ENCODE data around the gene IRGC.
"Not testable (repeated sequence)": the region's sequence is repeated elsewhere in the genome, so short reads cannot be mapped to it uniquely, and the experiment has no call there.

The IRGC gene, protein sequence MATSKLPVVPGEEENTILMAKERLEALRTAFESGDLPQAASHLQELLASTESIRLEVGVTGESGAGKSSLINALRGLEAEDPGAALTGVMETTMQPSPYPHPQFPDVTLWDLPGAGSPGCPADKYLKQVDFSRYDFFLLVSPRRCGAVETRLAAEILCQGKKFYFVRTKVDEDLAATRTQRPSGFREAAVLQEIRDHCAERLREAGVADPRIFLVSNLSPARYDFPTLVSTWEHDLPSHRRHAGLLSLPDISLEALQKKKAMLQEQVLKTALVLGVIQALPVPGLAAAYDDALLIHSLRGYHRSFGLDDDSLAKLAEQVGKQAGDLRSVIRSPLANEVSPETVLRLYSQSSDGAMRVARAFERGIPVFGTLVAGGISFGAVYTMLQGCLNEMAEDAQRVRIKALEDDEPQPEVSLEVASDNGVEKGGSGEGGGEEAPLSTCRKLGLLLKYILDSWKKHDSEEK
- total RNA-seq: 0 reads per million in 2 experiments

- no peak for DNase-seq (ENCODE audit: low read depth)
Observed at GRCh38 chr19:43715776-43716175, at the start of gene IRGC. TSS of gene IRGC (plus strand) at chr19:43716076. CDS start at chr19:43718559, 2,483 bp downstream.

- DNase-seq (ENCODE audit: low read depth): no peak
Observed at GRCh38 chr19:43667126-43667875, 48.6 kb upstream of the IRGC start.

DNA sequence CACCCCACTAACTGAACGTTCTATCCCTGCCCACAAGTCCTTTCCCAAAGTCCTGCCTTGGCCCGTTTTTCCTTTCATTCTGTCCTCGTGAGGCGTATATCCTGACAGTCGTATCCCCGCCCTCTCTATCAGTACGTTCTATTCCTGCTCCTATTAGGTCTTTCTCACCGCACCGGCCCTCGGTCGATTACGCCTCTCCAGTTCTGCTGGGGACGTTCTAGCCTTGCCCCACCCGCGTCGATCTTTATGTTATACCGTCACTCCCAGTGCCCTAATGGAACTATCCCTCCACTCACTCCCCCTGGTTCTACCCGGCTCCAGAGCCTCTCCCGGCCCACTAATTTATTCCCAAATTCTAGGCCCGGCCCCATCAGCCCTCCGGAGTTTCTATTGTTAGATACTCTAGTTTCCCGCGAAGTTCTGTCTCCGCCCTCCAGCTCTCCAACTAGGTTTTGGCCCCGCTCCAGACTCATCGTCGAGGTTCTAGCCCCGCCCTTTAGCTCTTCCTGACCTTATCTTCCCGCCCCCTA is 47.9 kb upstream of the IRGC start:
- no peak for DNase-seq (ENCODE audit: low read depth)

DNA sequence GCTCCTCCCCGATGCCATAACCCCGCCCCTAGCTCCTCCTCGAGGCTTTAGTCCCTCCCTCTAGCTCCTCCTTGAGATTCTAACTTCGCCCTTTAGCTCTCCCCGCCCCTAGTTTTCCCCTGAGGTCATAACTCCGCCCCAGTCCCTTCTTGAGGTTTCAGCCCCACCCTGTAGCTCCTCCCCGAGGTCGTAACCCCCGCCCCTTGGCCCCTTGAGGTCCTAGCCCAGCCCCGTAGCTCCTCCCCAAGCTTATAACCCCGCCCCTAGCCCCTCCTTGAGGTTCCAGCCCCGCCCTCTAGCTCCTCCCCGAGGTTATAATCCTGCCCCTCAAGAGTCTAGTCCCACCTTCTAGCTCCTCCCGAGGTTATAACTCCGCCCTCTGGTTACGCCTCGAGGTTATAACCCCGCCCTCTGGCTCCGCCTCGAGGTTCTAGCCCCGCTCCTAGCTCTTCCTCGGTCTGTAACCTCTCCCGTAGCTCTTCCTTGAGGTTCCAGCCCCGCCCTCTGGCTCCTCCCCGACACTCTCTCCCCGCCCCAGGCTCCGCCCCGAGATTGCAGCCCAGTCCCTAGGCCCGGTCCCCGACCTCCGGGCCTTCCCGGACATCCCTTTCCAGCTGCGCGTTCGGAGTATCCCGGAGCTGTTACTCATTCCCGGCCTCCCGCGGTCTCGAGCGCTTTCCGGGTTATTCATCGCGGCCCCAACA is 47.3 kb upstream of the IRGC start:
- DNase-seq (ENCODE audit: low read depth): peak; percentile 96

DNA sequence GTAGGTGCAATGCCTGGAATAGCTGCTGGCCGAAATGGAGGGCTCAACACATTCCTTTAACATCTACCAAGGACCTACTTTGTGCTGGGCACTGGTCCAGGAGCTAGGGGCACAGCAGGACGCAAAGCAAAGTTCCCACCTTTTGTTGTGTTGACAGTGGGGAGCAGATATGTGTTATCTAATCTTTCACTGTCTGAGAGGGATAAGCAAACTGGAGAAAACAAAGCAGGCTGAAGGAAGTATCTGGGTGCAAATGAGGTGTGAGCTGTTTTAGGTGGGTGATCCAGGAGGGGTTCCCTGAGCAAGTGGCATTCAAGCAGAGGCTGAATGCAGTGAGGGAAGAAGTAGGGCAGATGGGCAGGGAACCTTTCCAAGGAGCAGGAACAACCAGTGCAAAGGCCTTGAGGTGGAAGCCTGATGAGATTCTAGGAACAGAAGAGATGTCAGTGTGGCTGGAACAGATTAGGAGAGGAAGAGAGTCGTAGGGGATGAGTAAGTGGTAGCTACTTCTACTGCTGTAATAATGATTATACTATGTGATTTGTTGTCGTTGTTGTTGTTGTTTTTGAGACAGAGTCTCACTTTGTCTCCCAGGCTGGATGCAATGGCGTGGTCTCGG is 43.7 kb upstream of the IRGC start:
- DNase-seq (ENCODE audit: low read depth): no peak

DNA sequence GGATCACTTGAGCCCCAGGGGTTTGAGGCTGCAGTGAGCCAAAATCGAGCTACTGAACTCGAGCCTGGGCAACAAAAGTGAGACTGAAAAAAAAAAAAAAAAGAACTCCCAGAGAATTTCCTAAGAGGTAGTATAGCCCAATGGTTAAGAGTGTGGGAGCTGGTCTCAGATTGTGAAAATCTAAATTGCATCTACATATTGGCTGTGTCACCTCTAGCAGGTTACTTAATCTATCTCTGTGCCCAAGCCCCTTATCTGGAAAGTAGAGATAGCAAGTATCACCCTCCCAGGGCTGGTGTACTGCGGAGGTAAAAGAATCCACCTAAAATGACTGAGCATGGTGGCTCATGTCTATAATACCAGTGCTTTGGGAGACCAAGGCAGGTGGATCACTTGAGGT is 42.2 kb upstream of the IRGC start:
- DNase-seq (ENCODE audit: low read depth): no peak

- DNase-seq (ENCODE audit: low read depth): no peak
Observed at GRCh38 chr19:43674183-43674582, 41.7 kb upstream of the IRGC start.

- DNase-seq (ENCODE audit: low read depth): no peak
Observed at GRCh38 chr19:43674596-43674995, 41.3 kb upstream of the IRGC start.

DNA sequence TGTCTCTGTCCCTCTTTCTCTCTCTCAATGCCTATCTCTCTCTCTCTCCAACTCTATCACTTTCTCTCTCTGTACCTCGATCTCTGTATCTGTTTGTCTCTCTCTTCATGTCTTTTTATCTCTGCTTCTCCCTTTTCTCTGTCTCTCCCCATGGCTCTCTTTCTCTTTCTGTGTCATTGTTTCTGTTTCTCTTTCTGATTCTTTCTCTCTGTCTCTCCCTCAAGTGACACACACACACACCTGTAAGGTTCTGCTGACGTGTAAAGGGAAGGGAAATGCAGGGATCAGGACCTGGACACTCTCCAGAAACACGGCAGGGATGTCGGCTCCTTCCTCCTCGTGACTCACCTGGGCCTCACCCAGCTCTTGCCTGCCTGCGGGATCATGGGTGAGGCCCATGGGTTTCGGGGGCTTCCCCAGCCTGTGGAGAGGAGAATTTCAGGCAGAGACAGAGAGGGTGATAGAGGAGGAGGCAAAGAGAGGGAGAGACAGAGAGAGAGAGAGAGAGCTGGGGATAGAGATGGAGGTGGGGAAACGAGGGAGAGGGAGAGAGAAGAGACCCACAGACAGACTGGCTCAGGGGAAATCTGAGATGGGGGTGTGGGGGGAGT is 40.5 kb upstream of the IRGC start:
- no peak for DNase-seq (ENCODE audit: low read depth)

DNA sequence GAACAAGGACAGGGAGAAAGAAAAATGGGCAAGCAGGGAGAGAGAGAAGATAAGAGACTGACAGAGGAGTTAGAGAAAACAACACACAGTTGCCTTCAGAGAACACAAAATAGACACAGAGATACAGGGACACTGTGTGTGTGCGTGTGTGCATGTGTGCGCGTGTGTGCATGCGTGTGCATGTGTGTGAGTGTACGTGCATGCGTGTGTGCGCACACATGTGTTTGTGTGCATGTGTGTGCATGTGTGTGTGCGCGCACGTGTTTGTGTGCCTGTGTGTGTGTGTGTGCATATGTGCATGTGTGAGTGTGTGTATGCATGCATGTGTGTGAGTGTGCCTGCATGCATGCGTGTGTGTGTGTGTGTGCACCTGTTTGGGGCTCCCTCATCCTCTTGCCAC is 40.0 kb upstream of the IRGC start:
- no peak for DNase-seq (ENCODE audit: low read depth)

GRCh38 chr19:43678512-43679261 is 37.2 kb upstream of the IRGC start:
- DNase-seq (ENCODE audit: low read depth): no peak

DNA sequence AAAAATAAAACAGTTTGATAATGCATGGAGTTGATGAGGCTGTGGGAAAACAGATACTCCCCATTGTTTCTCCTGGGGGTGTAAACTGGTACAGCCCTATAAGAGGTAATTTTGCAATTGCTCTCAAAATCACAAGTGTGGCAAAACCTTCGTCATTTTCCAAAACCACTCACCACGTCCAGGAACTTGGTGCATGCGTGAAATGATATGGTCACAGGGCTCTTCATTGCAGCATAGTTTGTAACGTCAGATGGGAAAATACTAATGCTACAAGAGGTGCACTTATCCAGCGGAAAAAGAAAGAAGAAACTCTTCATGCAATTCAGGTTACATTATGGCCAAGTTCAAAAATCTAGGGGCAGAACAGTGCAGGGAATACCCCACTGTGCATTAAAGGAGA is 34.1 kb upstream of the IRGC start:
- DNase-seq (ENCODE audit: low read depth): no peak

GRCh38 chr19:43682269-43682668 is 33.6 kb upstream of the IRGC start:
- not testable (repeated sequence) for DNase-seq (ENCODE audit: low read depth)

DNA sequence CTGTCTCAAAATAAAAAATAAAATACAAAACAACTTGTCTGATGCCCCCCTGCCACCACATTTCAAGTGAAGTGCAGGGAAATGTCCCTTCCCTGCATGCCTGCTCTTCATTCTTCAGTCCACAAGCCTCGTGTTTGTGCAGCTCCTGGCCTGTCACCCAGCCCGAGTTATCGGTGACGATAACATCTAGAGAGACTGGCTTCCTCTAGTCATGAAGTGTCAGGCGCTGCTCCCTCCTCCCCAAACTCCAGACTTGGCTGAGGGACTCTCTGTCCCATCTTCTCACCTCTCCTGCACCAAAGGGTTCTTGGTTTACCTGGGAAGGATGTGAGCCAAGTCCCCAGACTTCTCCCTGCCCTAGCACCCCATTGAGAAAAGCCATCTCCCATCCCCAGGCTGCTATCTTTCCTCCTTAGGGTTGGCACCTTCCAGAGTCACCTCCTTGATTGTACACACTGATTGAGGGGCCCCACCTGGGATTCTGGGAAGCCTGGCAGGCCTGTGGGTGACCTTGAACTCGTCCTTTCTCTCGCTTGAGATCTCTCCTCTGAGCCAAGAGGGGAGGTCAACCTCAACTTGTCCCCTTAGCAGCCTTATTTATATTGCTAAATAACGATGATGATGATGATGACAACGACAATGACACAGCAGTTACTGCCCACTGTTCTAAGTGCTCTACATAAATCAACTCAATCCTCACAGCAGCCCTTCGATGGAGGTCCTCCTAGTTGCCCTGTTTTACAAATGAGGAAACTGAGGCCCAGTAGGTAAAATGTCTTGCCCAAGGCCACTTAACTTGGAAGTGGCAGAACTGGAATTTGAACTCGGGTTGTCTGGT is 32.8 kb upstream of the IRGC start:
- DNase-seq (ENCODE audit: low read depth): no peak

DNA sequence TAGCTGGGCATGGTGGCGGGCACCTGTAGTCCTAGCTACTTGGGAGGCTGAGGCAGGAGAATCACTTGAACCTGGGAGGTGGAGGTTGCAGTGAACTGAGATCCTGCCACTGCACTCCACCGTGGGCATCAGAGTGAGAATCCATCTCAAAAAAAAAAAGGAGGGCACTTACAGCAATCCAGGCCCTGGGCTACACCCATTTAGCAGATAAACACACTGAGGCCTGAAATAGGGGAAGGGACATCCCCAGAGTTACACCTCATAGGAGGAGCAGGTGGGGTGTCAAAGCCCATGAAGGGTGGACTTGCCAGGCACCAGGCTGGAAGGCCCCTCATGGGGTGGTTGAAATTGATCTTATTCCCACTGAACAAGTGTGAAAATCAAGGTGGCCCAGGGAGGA is 32.0 kb upstream of the IRGC start:
- no peak for DNase-seq (ENCODE audit: low read depth)

- no peak for DNase-seq (ENCODE audit: low read depth)
Observed at GRCh38 chr19:43684326-43684725, 31.6 kb upstream of the IRGC start.

GRCh38 chr19:43687660-43687997 is 28.2 kb upstream of the IRGC start:
- DNase-seq (ENCODE audit: low read depth): no peak

GRCh38 chr19:43688059-43688701 is 27.7 kb upstream of the IRGC start:
- no peak for DNase-seq (ENCODE audit: low read depth)

- no peak for DNase-seq (ENCODE audit: low read depth)
Observed at GRCh38 chr19:43690444-43690843, 25.4 kb upstream of the IRGC start.

Measured in T follicular helper cell (primary cell).